H9 (cell line): ENCODE data around the gene RARB. TPM values are rescaled to one million over a fixed set of nuclear protein-coding genes. Genes with fewer than 3 reads are reported as not detected.

Experiments used
- DNase-seq: peaks from one replicate; pipeline ENCODE4 v3.0.0-alpha.2; 2017
- H2AFZ ChIP-seq: one replicate; pipeline ENCODE4 v1.6.1; 2013; ENCODE audit warnings: mild to moderate bottlenecking, low read length, control low read depth, moderate library complexity
- H2AK5ac ChIP-seq: 2 replicates; pipeline ENCODE4 v1.6.1; 2013; ENCODE audit warnings: low read length, control low read depth, mixed read lengths; ENCODE audit not compliant: insufficient read length
- H2BK120ac ChIP-seq: one replicate; pipeline ENCODE4 v1.6.1; 2013; ENCODE audit warnings: low read depth, mild to moderate bottlenecking, low read length, control low read depth, inconsistent platforms; ENCODE audit not compliant: poor library complexity, severe bottlenecking
- H2BK12ac ChIP-seq: 2 replicates; pipeline ENCODE4 v1.6.1; 2013; ENCODE audit warnings: low read length, control low read depth, mixed read lengths, low read depth; ENCODE audit not compliant: insufficient read length
- H2BK15ac ChIP-seq: 2 replicates; pipeline ENCODE4 v1.6.1; 2013; ENCODE audit warnings: low read depth, low read length, control low read depth
- H2BK20ac ChIP-seq: one replicate; pipeline ENCODE4 v1.6.1; 2013; ENCODE audit warnings: low read depth, mild to moderate bottlenecking, low read length, control low read depth, inconsistent platforms; ENCODE audit not compliant: poor library complexity, severe bottlenecking
- H2BK5ac ChIP-seq: 2 replicates; pipeline ENCODE4 v1.6.1; 2013; ENCODE audit warnings: low read length, control low read depth, mixed read lengths; ENCODE audit not compliant: insufficient read length
- H3K14ac ChIP-seq: 2 replicates; pipeline ENCODE4 v1.6.1; 2013; ENCODE audit warnings: low read length, control low read depth; ENCODE audit not compliant: insufficient read depth
- H3K18ac ChIP-seq: 2 replicates; pipeline ENCODE4 v1.6.1; 2013; ENCODE audit warnings: low read depth, mild to moderate bottlenecking, mixed read lengths, low read length, control low read depth; ENCODE audit not compliant: insufficient read length
- H3K23ac ChIP-seq: 2 replicates; pipeline ENCODE4 v1.6.1; 2013; ENCODE audit warnings: low read length, control low read depth, mixed read lengths, low read depth; ENCODE audit not compliant: insufficient read length
- H3K23me2 ChIP-seq: 2 replicates; pipeline ENCODE4 v1.6.1; 2013; ENCODE audit warnings: low read depth, mild to moderate bottlenecking, mixed read lengths, low read length, control low read depth; ENCODE audit not compliant: insufficient read length, poor library complexity, severe bottlenecking
- H3K27ac ChIP-seq: 2 replicates; pipeline ENCODE4 v1.5.1; 2013; ENCODE audit warnings: low read length, control low read depth, mixed read lengths, low read depth; ENCODE audit not compliant: insufficient read length
- H3K27me3 ChIP-seq: 2 replicates; pipeline ENCODE4 v1.6.1; 2013; ENCODE audit warnings: low read length, control low read depth, inconsistent platforms; ENCODE audit not compliant: insufficient read depth
- H3K4ac ChIP-seq: 2 replicates; pipeline ENCODE4 v1.6.1; 2013; ENCODE audit warnings: low read depth, mild to moderate bottlenecking, control low read depth, inconsistent platforms, low read length, moderate library complexity
- H3K4me1 ChIP-seq: 2 replicates; pipeline ENCODE4 v1.6.1; 2013; ENCODE audit warnings: low read length, control low read depth, inconsistent platforms; ENCODE audit not compliant: insufficient read depth
- H3K4me2 ChIP-seq: 2 replicates; pipeline ENCODE4 v1.6.1; 2013; ENCODE audit warnings: low read length, control low read depth, mixed read lengths; ENCODE audit not compliant: insufficient read length, insufficient read depth
- H3K56ac ChIP-seq: 2 replicates; pipeline ENCODE4 v1.6.1; 2013; ENCODE audit warnings: low read depth, mild to moderate bottlenecking, mixed read lengths, low read length, control low read depth; ENCODE audit not compliant: insufficient read length
- H3K79me1 ChIP-seq: 2 replicates; pipeline ENCODE4 v1.6.1; 2013; ENCODE audit warnings: low read depth, mild to moderate bottlenecking, moderate library complexity, low read length, control low read depth, inconsistent platforms; ENCODE audit not compliant: insufficient read depth, poor library complexity, severe bottlenecking
- H3K79me2 ChIP-seq: 2 replicates; pipeline ENCODE4 v1.6.1; 2013; ENCODE audit warnings: low read length, control low read depth, inconsistent platforms; ENCODE audit not compliant: insufficient read depth
- H3K9ac ChIP-seq: 2 replicates; pipeline ENCODE4 v1.6.1; 2013; ENCODE audit warnings: low read length, control low read depth, mixed read lengths; ENCODE audit not compliant: insufficient read length; ENCODE audit errors: extremely low read depth
- H3K9me3 ChIP-seq: one replicate; pipeline ENCODE4 v1.6.1; 2013; ENCODE audit warnings: low read depth, low read length, inconsistent platforms; ENCODE audit not compliant: control insufficient read depth
- H3T11ph ChIP-seq: one replicate; pipeline ENCODE4 v1.6.1; 2013; ENCODE audit warnings: mild to moderate bottlenecking, low read length, control low read depth, inconsistent platforms
- H4K20me1 ChIP-seq: one replicate; pipeline ENCODE4 v1.6.1; 2013; ENCODE audit not compliant: control insufficient read depth, insufficient read length, insufficient read depth
- H4K5ac ChIP-seq: 2 replicates; pipeline ENCODE4 v1.6.1; 2013; ENCODE audit warnings: low read depth, mild to moderate bottlenecking, mixed read lengths, low read length, control low read depth; ENCODE audit not compliant: insufficient read length
- H4K8ac ChIP-seq: replicated peaks from 2 replicates; pipeline ENCODE4 v1.6.1; 2013; ENCODE audit warnings: low read length, control low read depth, mixed read lengths, low read depth; ENCODE audit not compliant: insufficient read length
- H4K91ac ChIP-seq: 2 replicates; pipeline ENCODE4 v1.6.1; 2013; ENCODE audit warnings: low read depth, mild to moderate bottlenecking, moderate library complexity, mixed read lengths, low read length, control low read depth; ENCODE audit not compliant: insufficient read length
- H3K27ac Mint-ChIP-seq, 3 experiments: 2 replicates in 2 of 3; 3 replicates in 1 of 3; pipeline ENCODE4 v1.8.0; 2020 to 2021; ENCODE audit warnings: mixed read lengths in 3 of 3, mild to moderate bottlenecking in 1 of 3, moderate library complexity in 1 of 3
- H3K27me3 Mint-ChIP-seq: 2 replicates; pipeline ENCODE4 v1.8.0; 2021; ENCODE audit warnings: low read depth, mild to moderate bottlenecking, moderate library complexity, mixed read lengths
- H3K36me3 Mint-ChIP-seq, 3 experiments: 2 replicates in 2 of 3; 3 replicates in 1 of 3; pipeline ENCODE4 v1.8.0; 2020 to 2021; ENCODE audit warnings: low read depth in 3 of 3, mixed read lengths in 3 of 3; ENCODE audit not compliant: insufficient read depth in 1 of 3
- H3K4me1 Mint-ChIP-seq, 2 experiments: 2 replicates each; pipeline ENCODE4 v1.8.0; 2020; ENCODE audit warnings: mixed read lengths in 2 of 2
- H3K4me3 Mint-ChIP-seq, 2 experiments: 2 replicates in 1 of 2; 3 replicates in 1 of 2; pipeline ENCODE4 v1.8.0; 2020 to 2021; ENCODE audit warnings: mild to moderate bottlenecking in 2 of 2, mixed read lengths in 2 of 2, moderate library complexity in 1 of 2
- H3K9me3 Mint-ChIP-seq, 2 experiments: 2 replicates in 1 of 2; 3 replicates in 1 of 2; pipeline ENCODE4 v1.8.0; 2020; ENCODE audit warnings: mild to moderate bottlenecking in 2 of 2, mixed read lengths in 2 of 2, moderate library complexity in 1 of 2
- CTCF ChIP-seq: fragments of 200-600 bp; sonication (generic); conservative IDR thresholded peaks from 3 replicates; pipeline ENCODE4 v1.8.0; 2021; ENCODE audit warnings: antibody characterized with exemption, mild to moderate bottlenecking
- WGBS: extraction: QIAGEN DNeasy Blood & Tissue Kit; methylation state at CpG from one replicate; pipeline ENCODE4 v1.1.7; 2013; ENCODE audit warnings: missing lambda C conversion rate, low lambda C conversion rate, mixed read lengths; ENCODE audit not compliant: insufficient read length; ENCODE audit errors: extremely low coverage; 5-methylcytosine and 5-hydroxymethylcytosine counted together
- total RNA-seq: library from RNA; stranded (reverse); gene quantifications from 2 replicates; pipeline ENCODE4 v1.2.1, GENCODE V29; 2021

The RARB gene
- total RNA-seq, 1 experiment from 2014 or later, result 0.22 TPM

- Histone ChIP-seq H3K27me3 (no peaks in the 10 kb centered on the region), H3K9ac (no peak overlapping the region), H2BK12ac (no peak overlapping the region), H3K79me1 (no peaks in the 10 kb centered on the region), H2BK15ac (no peak overlapping the region), H3K56ac (no peak overlapping the region), H3K4me1 (no peaks in the 10 kb centered on the region), H3K27ac (no peak overlapping the region), H3K23ac (no peak overlapping the region), H2AFZ (no peak overlapping the region), H3K23me2 (no peaks in the 10 kb centered on the region), H3K18ac (no peak overlapping the region), H2BK120ac (no peak overlapping the region), H4K20me1 (no peaks in the 10 kb centered on the region), H2BK5ac (no peak overlapping the region), H3K79me2 (no peaks in the 10 kb centered on the region), H3K9me3 (no peaks in the 10 kb centered on the region), H3K14ac (no peak overlapping the region), H4K91ac (no peak overlapping the region), H3T11ph (no peak overlapping the region), H4K8ac (no peak overlapping the region), H2BK20ac (no peak overlapping the region), H2AK5ac (no peak overlapping the region), H3K4ac (no peak overlapping the region), H4K5ac (no peak overlapping the region), H3K4me2 (no peak overlapping the region)
- Mint-ChIP-seq H3K4me3 (no peak overlapping the region), H3K4me1 (peaks cover 14 to 16% of the 10 kb centered on the region in 2 experiments), H3K27me3 (no peaks in the 10 kb centered on the region), H3K27ac (no peak overlapping the region), H3K9me3 (no peaks in the 10 kb centered on the region), H3K36me3 (no peaks in the 10 kb centered on the region)
- DNase-seq, result no peak
- no peak for TF ChIP-seq CTCF
- WGBS, result no CpG with 5 or more reads among the region's 8 CpGs
Observed at GRCh38 chr3:25589783-25590258, 161.8 kb downstream of the RARB start.
